ENCODE results near the gene PRKG1.

Gene PRKG1

GRCh38 chr10:52040486-52040885 lies 966.2 kb downstream of the PRKG1 start:
- TF ChIP-seq CTCF (IDR thresholded peaks at IDR 0.05; ENCODE audit: low read depth, low read length) = no peak
- Histone ChIP-seq H3K4me3 (ENCODE audit: low read depth, low read length) (no peak overlapping the region), H3K27ac (no peak overlapping the region)

GRCh38 chr10:52043811-52044210 lies 969.5 kb downstream of the PRKG1 start:
- no peak overlapping the region for H3K4me3 ChIP-seq (ENCODE audit: low read depth, low read length)
- no peaks in the 10 kb centered on the region for H3K27me3 ChIP-seq (ENCODE audit: insufficient read depth, low read depth, severe bottlenecking)
- no peak for TF ChIP-seq CTCF (IDR thresholded peaks at IDR 0.05; ENCODE audit: low read depth, low read length)
- no peak overlapping the region for H3K27ac ChIP-seq
- no peak for DNase-seq
- H3K9me3 ChIP-seq (ENCODE audit: severe bottlenecking) = no peaks in the 10 kb centered on the region
- no peaks in the 10 kb centered on the region for H3K36me3 ChIP-seq

More at GRCh38 chr10:52040486-52040885, 966.2 kb downstream of the PRKG1 start:
- no peak for DNase-seq
- Histone ChIP-seq H3K9me3 (ENCODE audit: severe bottlenecking) (no peaks in the 10 kb centered on the region), H3K36me3 (no peaks in the 10 kb centered on the region), H3K27me3 (ENCODE audit: insufficient read depth, low read depth, severe bottlenecking) (no peaks in the 10 kb centered on the region)

GRCh38 chr10:52048051-52048450 lies 973.8 kb downstream of the PRKG1 start:
- Histone ChIP-seq H3K36me3 (no peaks in the 10 kb centered on the region), H3K27ac (no peak overlapping the region), H3K27me3 (ENCODE audit: insufficient read depth, low read depth, severe bottlenecking) (no peaks in the 10 kb centered on the region), H3K9me3 (ENCODE audit: severe bottlenecking) (no peaks in the 10 kb centered on the region), H3K4me3 (ENCODE audit: low read depth, low read length) (no peak overlapping the region)
- DNase-seq = no peak
- no peak for TF ChIP-seq CTCF (IDR thresholded peaks at IDR 0.05; ENCODE audit: low read depth, low read length)

GRCh38 chr10:52050429-52051047 lies 976.3 kb downstream of the PRKG1 start:
- no peak for TF ChIP-seq CTCF (IDR thresholded peaks at IDR 0.05; ENCODE audit: low read depth, low read length)
- DNase-seq = no peak
- no peak overlapping the region for H3K4me3 ChIP-seq (ENCODE audit: low read depth, low read length)

DNA sequence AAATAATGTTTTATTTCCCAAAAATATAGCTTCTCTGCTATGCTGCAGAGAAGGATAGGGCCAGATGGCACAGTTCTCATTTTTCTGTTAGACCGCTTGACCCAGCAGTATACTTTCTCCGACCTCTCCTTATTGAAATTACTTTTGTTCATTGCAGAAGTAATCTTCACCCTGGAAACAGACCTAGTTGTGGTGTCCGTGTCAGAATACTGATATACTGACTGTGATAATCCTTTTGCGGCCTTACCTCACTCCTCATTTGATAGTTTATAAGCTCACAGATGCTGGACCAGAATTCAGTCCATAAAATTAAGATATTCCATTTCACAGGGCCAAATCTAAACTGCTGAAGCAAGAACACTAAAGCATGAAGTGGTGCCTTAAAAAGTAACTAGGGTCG lies 979.2 kb downstream of the PRKG1 start:
- Histone ChIP-seq H3K36me3 (no peaks in the 10 kb centered on the region), H3K9me3 (ENCODE audit: severe bottlenecking) (no peaks in the 10 kb centered on the region), H3K27me3 (ENCODE audit: insufficient read depth, low read depth, severe bottlenecking) (no peaks in the 10 kb centered on the region), H3K4me3 (ENCODE audit: low read depth, low read length) (no peak overlapping the region), H3K27ac (no peak overlapping the region)
- no peak for DNase-seq
- TF ChIP-seq CTCF (IDR thresholded peaks at IDR 0.05; ENCODE audit: low read depth, low read length) = no peak

More at GRCh38 chr10:52050429-52051047, 976.3 kb downstream of the PRKG1 start:
- Histone ChIP-seq H3K27me3 (ENCODE audit: insufficient read depth, low read depth, severe bottlenecking) (no peaks in the 10 kb centered on the region), H3K36me3 (no peaks in the 10 kb centered on the region), H3K9me3 (ENCODE audit: severe bottlenecking) (no peaks in the 10 kb centered on the region), H3K27ac (no peak overlapping the region)

GRCh38 chr10:52056291-52056690 lies 982.0 kb downstream of the PRKG1 start:
- TF ChIP-seq CTCF (IDR thresholded peaks at IDR 0.05; ENCODE audit: low read depth, low read length) = no peak
- no peak for DNase-seq
- H3K36me3 ChIP-seq = no peaks in the 10 kb centered on the region
- no peak overlapping the region for H3K4me3 ChIP-seq (ENCODE audit: low read depth, low read length)
- no peak overlapping the region for H3K27ac ChIP-seq
- no peaks in the 10 kb centered on the region for H3K9me3 ChIP-seq (ENCODE audit: severe bottlenecking)
- H3K27me3 ChIP-seq (ENCODE audit: insufficient read depth, low read depth, severe bottlenecking) = no peaks in the 10 kb centered on the region

Measured in WERI-Rb-1 (cell line).